Caco-2 (cell line): ENCODE measurements around the gene NFATC1. TPM values are rescaled to one million over a fixed set of nuclear protein-coding genes. Genes with fewer than 3 reads are reported as not detected.

Experiments
- BruUV-seq: library from RNA; stranded (reverse); fragments of 400-500 nt; replicated peaks from 2 replicates; lab custom pipeline; 2021; lab: Mats Ljungman, UMichigan
- CTCF ChIA-PET: fragments of 300-600 bp; sonication (Branson Sonifier 250); formaldehyde crosslinking; loops from one replicate; lab custom pipeline; 2022; ENCODE audit warnings: antibody characterized with exemption; lab: Charles Lee
- POLR2A ChIA-PET: fragments of 300-600 bp; sonication (Branson Sonifier 250); formaldehyde crosslinking; loops from one replicate; lab custom pipeline; 2022; ENCODE audit warnings: antibody characterized with exemption; lab: Charles Lee
- DNase-seq, 2 experiments: peaks; one replicate each; pipeline versions ENCODE4 v3.0.0 to v3.0.0-alpha.2; 2020 to 2022
- H3K27me3 ChIP-seq: replicated peaks from 2 replicates; pipeline ENCODE4 v1.6.0; 2011; ENCODE audit warnings: low read length; ENCODE audit not compliant: control insufficient read depth, insufficient read depth
- H3K36me3 ChIP-seq: 2 replicates; pipeline ENCODE4 v1.5.1; 2011; ENCODE audit warnings: low read length; ENCODE audit not compliant: control insufficient read depth, insufficient read depth
- H3K4me1 ChIP-seq: fragments of 250-450 bp; sonication (Bioruptor Pico); 2 replicates; pipeline ENCODE4 v1.5.1; 2020; ENCODE audit warnings: mild to moderate bottlenecking
- H3K4me3 ChIP-seq: 2 replicates; pipeline ENCODE4 v1.5.1; 2011; ENCODE audit warnings: low read depth, mild to moderate bottlenecking, control low read depth, low read length
- H3K9me3 ChIP-seq: fragments of 250-450 bp; sonication (Bioruptor Pico); 2 replicates; pipeline ENCODE4 v1.5.1; 2020; ENCODE audit warnings: mild to moderate bottlenecking, moderate library complexity
- H3K27ac Mint-ChIP-seq: one replicate; pipeline ENCODE4 v1.8.0; 2022; ENCODE audit warnings: mixed read lengths; ENCODE audit not compliant: unreplicated experiment
- H3K27me3 Mint-ChIP-seq: one replicate; pipeline ENCODE4 v1.8.0; 2022; ENCODE audit warnings: mixed read lengths; ENCODE audit not compliant: insufficient read depth, unreplicated experiment
- H3K36me3 Mint-ChIP-seq: one replicate; pipeline ENCODE4 v1.8.0; 2022; ENCODE audit warnings: mild to moderate bottlenecking, mixed read lengths; ENCODE audit not compliant: insufficient read depth, unreplicated experiment
- H3K4me1 Mint-ChIP-seq: one replicate; pipeline ENCODE4 v1.8.0; 2022; ENCODE audit warnings: low read depth, mixed read lengths; ENCODE audit not compliant: unreplicated experiment
- H3K4me3 Mint-ChIP-seq: one replicate; pipeline ENCODE4 v1.8.0; 2022; ENCODE audit warnings: mild to moderate bottlenecking, moderate library complexity, mixed read lengths; ENCODE audit not compliant: unreplicated experiment
- H3K9me3 Mint-ChIP-seq: one replicate; pipeline ENCODE4 v1.8.0; 2022; ENCODE audit warnings: mixed read lengths; ENCODE audit not compliant: unreplicated experiment
- CTCF ChIP-seq, 2 experiments: fragments of 200-600 bp in 1 of 2; IDR thresholded peaks; 1 replicate in 1 of 2; 2 replicates in 1 of 2; pipeline versions ENCODE4 v1.5.1 to v1.8.0; 2011 to 2022; ENCODE audit warnings: antibody characterized with exemption in 1 of 2, control low read depth in 1 of 2, inconsistent platforms in 1 of 2, low read depth in 1 of 2, low read length in 1 of 2, mild to moderate bottlenecking in 1 of 2, moderate library complexity in 1 of 2; ENCODE audit not compliant: insufficient read depth in 1 of 2, severe bottlenecking in 1 of 2, unreplicated experiment in 1 of 2
- intact Hi-C: fragments of 100-400 bp; cut with micrococcal nuclease; formaldehyde crosslinking; loops from one replicate; pipeline ENCODE4 v1.10.0; 2022; ENCODE audit not compliant: unreplicated experiment
- total RNA-seq: library from RNA; stranded (reverse); gene quantifications from 2 replicates; pipeline ENCODE4 v1.2.3, GENCODE V29; 2022

The NFATC1 gene
- total RNA-seq, 1 experiment from 2014 or later: 0.66 TPM

GRCh38 chr18:79518028-79518682 is 122.4 kb downstream of the NFATC1 start:
- Mint-ChIP-seq H3K4me3 (no peak overlapping the region), H3K27ac (no peak overlapping the region), H3K4me1 (no peaks in the 10 kb centered on the region), H3K9me3 (no peaks in the 10 kb centered on the region), H3K36me3 (no peaks in the 10 kb centered on the region), H3K27me3 (no peaks in the 10 kb centered on the region)
- CTCF ChIA-PET: no interaction called here
- no peak for TF ChIP-seq CTCF (IDR thresholded peaks at IDR 0.05; ENCODE audit: insufficient read depth in 1 of 2, low read depth in 1 of 2, low read length in 1 of 2, severe bottlenecking in 1 of 2, unreplicated experiment in 1 of 2)
- H3K36me3 ChIP-seq: no peaks in the 10 kb centered on the region
- H3K4me3 ChIP-seq: no peak overlapping the region
- no peaks in the 10 kb centered on the region for H3K4me1 ChIP-seq
- intact Hi-C loops: no loop called here
- POLR2A ChIA-PET: no interaction called here
- H3K27me3 ChIP-seq: no peaks in the 10 kb centered on the region
- DNase-seq: no peak
- no TSS peak for BruUV-seq
- no peaks in the 10 kb centered on the region for H3K9me3 ChIP-seq

DNA sequence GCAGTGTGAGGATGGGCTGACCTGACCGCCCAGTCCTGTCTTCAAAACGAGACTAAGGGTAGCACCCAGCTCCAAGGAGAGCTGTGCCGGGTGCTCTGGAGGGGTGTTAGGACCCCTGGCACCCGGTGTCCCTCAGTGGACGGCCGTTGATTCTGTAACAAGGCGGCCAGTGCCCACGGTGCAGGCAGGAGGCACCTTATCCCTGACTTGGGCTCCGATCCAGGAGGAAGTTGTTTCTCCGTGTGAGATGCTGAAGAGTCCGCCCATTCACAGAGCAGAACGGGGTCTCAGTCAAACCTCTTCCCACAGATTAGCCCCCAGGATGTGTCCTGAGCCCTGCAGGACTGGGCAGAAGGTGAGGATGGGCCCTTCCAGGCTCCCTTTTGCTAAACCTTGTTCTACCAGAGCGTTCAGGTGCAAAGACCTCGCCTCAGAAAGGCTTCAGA is 123.0 kb downstream of the NFATC1 start:
- CTCF ChIA-PET: no interaction called here
- H3K27me3 ChIP-seq: no peaks in the 10 kb centered on the region

DNA sequence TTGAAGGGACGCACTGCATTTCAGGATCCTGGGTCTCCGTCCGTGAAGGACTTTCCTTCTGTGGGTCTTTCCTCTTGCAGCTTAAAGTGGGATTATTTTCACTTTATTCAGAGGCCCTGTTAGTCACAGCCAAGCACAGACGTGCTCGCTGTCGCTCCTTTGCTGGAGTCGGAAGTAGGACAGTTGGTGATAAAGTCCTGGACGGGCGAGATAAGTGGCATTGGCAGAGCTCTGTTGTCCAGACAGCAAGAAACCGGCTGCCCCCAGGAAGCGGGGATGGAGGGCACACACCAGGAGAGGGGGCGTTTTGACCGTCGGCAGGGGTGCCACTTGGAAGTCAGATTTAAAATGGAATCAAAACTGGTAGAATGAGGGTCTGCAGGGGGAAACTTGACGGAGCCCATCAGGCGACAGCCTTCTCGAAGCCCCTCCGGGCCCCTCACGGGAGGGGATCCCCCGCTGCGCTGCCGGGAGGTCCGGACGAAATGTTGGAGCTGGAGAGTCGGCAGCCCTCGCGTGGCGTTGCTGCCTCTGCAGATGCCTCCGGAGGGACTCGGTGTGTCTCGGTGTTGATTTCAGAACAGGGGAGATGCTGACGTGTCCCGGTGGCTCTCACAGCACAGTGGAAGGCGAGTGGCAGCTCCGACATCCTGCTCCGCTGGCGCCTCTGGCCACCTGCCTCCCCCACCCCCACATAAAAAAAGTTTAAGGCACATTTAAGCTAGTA is 124.2 kb downstream of the NFATC1 start:
- TF ChIP-seq CTCF (IDR thresholded peaks at IDR 0.05; ENCODE audit: insufficient read depth in 1 of 2, low read depth in 1 of 2, low read length in 1 of 2, severe bottlenecking in 1 of 2, unreplicated experiment in 1 of 2): no peak
- no peaks in the 10 kb centered on the region for H3K4me1 Mint-ChIP-seq
- H3K27me3 Mint-ChIP-seq: no peaks in the 10 kb centered on the region
- ChIA-PET POLR2A (no interaction called here), CTCF (no interaction called here)
- intact Hi-C loops: no loop called here
- no peak for DNase-seq
- Histone ChIP-seq H3K27me3 (no peaks in the 10 kb centered on the region), H3K9me3 (no peaks in the 10 kb centered on the region), H3K36me3 (no peaks in the 10 kb centered on the region), H3K4me3 (no peak overlapping the region), H3K4me1 (no peaks in the 10 kb centered on the region)
- no peak overlapping the region for H3K27ac Mint-ChIP-seq
- BruUV-seq: no TSS peak
- H3K9me3 Mint-ChIP-seq: no peaks in the 10 kb centered on the region
- H3K4me3 Mint-ChIP-seq: no peak overlapping the region
- H3K36me3 Mint-ChIP-seq: no peaks in the 10 kb centered on the region

More for the DNA sequence above, 123.0 kb downstream of the NFATC1 start:
- no peaks in the 10 kb centered on the region for H3K36me3 ChIP-seq
- no peak for DNase-seq
- POLR2A ChIA-PET: no interaction called here
- Mint-ChIP-seq H3K4me3 (no peak overlapping the region), H3K9me3 (no peaks in the 10 kb centered on the region), H3K27me3 (no peaks in the 10 kb centered on the region), H3K27ac (no peak overlapping the region), H3K4me1 (no peaks in the 10 kb centered on the region), H3K36me3 (no peaks in the 10 kb centered on the region)
- BruUV-seq: no TSS peak
- no peak overlapping the region for H3K4me3 ChIP-seq
- intact Hi-C loops: no loop called here
- no peaks in the 10 kb centered on the region for H3K9me3 ChIP-seq
- TF ChIP-seq CTCF (IDR thresholded peaks at IDR 0.05; ENCODE audit: insufficient read depth in 1 of 2, low read depth in 1 of 2, low read length in 1 of 2, severe bottlenecking in 1 of 2, unreplicated experiment in 1 of 2): no peak
- no peaks in the 10 kb centered on the region for H3K4me1 ChIP-seq
